HL-60 (cell line): Measurements from ENCODE around the gene ENPP1.

ENCODE experiments used
- DNase-seq, 2 experiments: peaks; one replicate each; pipeline ENCODE4 v3.0.0-alpha.2; 2010 to 2020; ENCODE audit warnings: low read depth in 1 of 2, low spot score in 1 of 2
- H3K27ac ChIP-seq: fragments of 250-450 bp; sonication (Bioruptor Pico); replicated peaks from 2 replicates; pipeline ENCODE4 v1.5.1; 2020; ENCODE audit warnings: mild to moderate bottlenecking, moderate library complexity
- H3K27me3 ChIP-seq: fragments of 250-450 bp; sonication (Bioruptor Pico); 2 replicates; pipeline ENCODE4 v1.5.1; 2021; ENCODE audit warnings: mild to moderate bottlenecking, moderate library complexity; ENCODE audit not compliant: insufficient read depth, poor library complexity, severe bottlenecking
- H3K4me3 ChIP-seq: replicated peaks from 2 replicates; pipeline ENCODE4 v1.5.1; 2011; ENCODE audit warnings: mild to moderate bottlenecking, control low read depth, low read length; ENCODE audit not compliant: insufficient read depth
- CTCF ChIP-seq: IDR thresholded peaks from one replicate; pipeline ENCODE4 v1.5.1; 2011; ENCODE audit warnings: low read length, control low read depth, inconsistent platforms; ENCODE audit not compliant: insufficient read depth
- GABPA ChIP-seq: IDR thresholded peaks from 2 replicates; pipeline ENCODE4 v1.6.1; 2012; ENCODE audit warnings: low read depth
- POLR2AphosphoS5 ChIP-seq: IDR thresholded peaks from 2 replicates; pipeline ENCODE4 v1.6.1; 2012; ENCODE audit warnings: low read depth
- REST ChIP-seq: IDR thresholded peaks from 2 replicates; pipeline ENCODE4 v1.6.1; 2012; ENCODE audit warnings: low read depth; ENCODE audit not compliant: insufficient replicate concordance
- SPI1 ChIP-seq: IDR thresholded peaks from 2 replicates; pipeline ENCODE4 v1.6.1; 2012; ENCODE audit warnings: low read depth, mild to moderate bottlenecking, borderline replicate concordance

The ENPP1 gene

GRCh38 chr6:131763749-131764148 is 44.1 kb upstream of the ENPP1 start:
- Histone ChIP-seq H3K27me3 (no peaks in the 10 kb centered on the region), H3K4me3 (no peak overlapping the region), H3K27ac (no peak overlapping the region)
- no peak for DNase-seq
- no peak for TF ChIP-seq CTCF

GRCh38 chr6:131764350-131764749 is 43.5 kb upstream of the ENPP1 start:
- Histone ChIP-seq H3K27me3 (no peaks in the 10 kb centered on the region), H3K4me3 (no peak overlapping the region), H3K27ac (no peak overlapping the region)
- no peak for TF ChIP-seq CTCF
- no peak for TF ChIP-seq REST
- no peak for TF ChIP-seq GABPA
- no peak for TF ChIP-seq POLR2AphosphoS5
- TF ChIP-seq SPI1, result no peak
- DNase-seq, result no peak

- no peak for DNase-seq
- TF ChIP-seq REST (no peak), SPI1 (no peak), GABPA (no peak), POLR2AphosphoS5 (no peak), CTCF (no peak)
- Histone ChIP-seq H3K4me3 (no peak overlapping the region), H3K27me3 (no peaks in the 10 kb centered on the region), H3K27ac (no peak overlapping the region)
These were observed 42.6 kb upstream of the ENPP1 start for GRCh38 chr6:131765081-131765803.

- Histone ChIP-seq H3K27me3 (no peaks in the 10 kb centered on the region), H3K27ac (no peak overlapping the region), H3K4me3 (no peak overlapping the region)
- no peak for TF ChIP-seq POLR2AphosphoS5
- TF ChIP-seq CTCF, result no peak
- TF ChIP-seq GABPA, result no peak
- TF ChIP-seq REST, result no peak
- no peak for TF ChIP-seq SPI1
- DNase-seq, result no peak
These were observed 42.0 kb upstream of the ENPP1 start for GRCh38 chr6:131765804-131766135.
